ENCODE results near the gene NFIC. TPM values are rescaled to one million over a fixed set of nuclear protein-coding genes. Genes with fewer than 3 reads are reported as not detected.

Gene NFIC
- total and polyA plus RNA-seq, 2 of the 4 experiments (the other 2 are of a cell fraction) = 21.9 to 32.1 TPM

DNA sequence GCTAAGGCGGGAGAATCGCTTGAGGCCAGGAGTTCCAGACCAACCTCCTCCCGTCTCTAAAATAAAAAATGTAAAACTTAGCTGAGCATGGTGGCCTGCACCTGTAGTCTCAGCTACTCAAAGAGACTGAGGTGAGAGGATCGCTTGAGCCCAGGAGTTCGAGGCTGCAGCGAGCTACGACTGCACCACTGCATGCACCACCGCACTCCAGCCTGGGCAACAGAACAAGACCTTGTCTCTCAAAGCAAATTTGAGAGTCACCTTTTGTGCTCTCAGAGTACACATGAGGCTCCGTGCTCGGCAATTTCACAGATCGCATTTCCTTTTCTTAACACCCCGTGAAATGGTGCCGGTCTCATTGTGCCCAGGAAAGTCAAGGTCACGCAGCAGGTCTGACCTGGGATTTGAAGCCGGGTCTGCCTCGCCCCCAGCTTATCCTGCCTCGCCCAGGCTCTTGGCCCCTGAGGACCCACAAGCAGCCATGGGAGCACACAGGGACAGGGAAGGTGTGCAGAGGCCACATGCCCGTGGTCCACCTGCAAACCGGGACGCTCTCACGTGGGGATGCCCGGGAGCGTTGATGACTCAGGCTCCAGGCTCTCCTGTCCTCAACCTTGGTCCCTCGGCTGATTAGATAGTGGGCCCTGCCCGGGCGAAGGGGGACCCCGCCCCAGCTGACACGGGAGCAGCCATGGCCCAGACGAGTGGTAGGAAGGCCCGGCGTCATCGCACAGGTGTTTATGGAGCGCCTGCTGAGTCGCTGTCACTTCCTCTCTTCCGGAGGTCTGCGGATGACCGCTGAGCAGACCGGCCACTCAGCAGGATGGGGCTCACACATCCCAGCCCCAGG is 115.1 kb downstream of the NFIC start:
- intact Hi-C loops (cut with micrococcal nuclease) = no loop called here
- no peaks in the 10 kb centered on the region; the same call in 1 of the 2 replicates for H3K9me3 ChIP-seq (ENCODE audit: control insufficient read depth, insufficient read depth, low read length)
- H3K56ac ChIP-seq (ENCODE audit: extremely low read depth, insufficient read depth, low read length) = no peak overlapping the region
- 53% methylated on average over 26 of the region's 38 CpGs; no CpG with 5 or more reads in 1 of the 2 experiments for WGBS, 2 experiments (ENCODE audit: extremely low coverage in 2 of 2, insufficient read length in 1 of 2)
- H3K9me1 ChIP-seq (ENCODE audit: insufficient read depth, low read length) = no peaks in the 10 kb centered on the region
- DNase-seq (no peak), ATAC-seq (ENCODE audit: low read depth) (no peak)
- no peak overlapping the region for H3K9ac ChIP-seq (ENCODE audit: low read depth, low read length)
- no peak overlapping the region for H4K8ac ChIP-seq (ENCODE audit: low read depth in 2 of 2, low read length in 2 of 2)
- no peak overlapping the region for H2BK5ac ChIP-seq (ENCODE audit: low read depth, low read length, poor library complexity, severe bottlenecking)
- H3K79me1 ChIP-seq (ENCODE audit: low read depth in 1 of 2, low read length in 2 of 2) = no peaks in the 10 kb centered on the region
- in situ Hi-C loops (cut with MboI; ENCODE audit: low sequenced_read_pairs) = loop anchor here (25.0 kb wide), 1 partner anchor 519 kb away; no protein-coding TSS in a partner anchor
- no peak overlapping the region for H3K27ac ChIP-seq (ENCODE audit: insufficient read depth, low read length)
- no peak overlapping the region for H3K4me3 ChIP-seq (ENCODE audit: insufficient read depth, low read depth, low read length)
- H3K23ac ChIP-seq (ENCODE audit: low read depth, low read length) = no peak overlapping the region
- H4K20me1 ChIP-seq (ENCODE audit: insufficient read depth, low read length) = no peaks in the 10 kb centered on the region
- no peak overlapping the region for H3K14ac ChIP-seq (replicated peaks; ENCODE audit: low read depth, low read length)
- CTCF ChIA-PET = interaction anchor here (1.7 kb wide), 1 partner anchor 177 kb away, joined by 5 read pairs; no protein-coding TSS in a partner anchor
- no peak overlapping the region for H3K18ac ChIP-seq (ENCODE audit: low read depth, low read length)
- no peak overlapping the region for H2AK9ac ChIP-seq (replicated peaks; ENCODE audit: low read depth, low read length, poor library complexity)
- dilution Hi-C loops (cut with HindIII; ENCODE audit: low sequenced_read_pairs, unreplicated experiment) = no loop called here
- no peak overlapping the region for H4K5ac ChIP-seq (ENCODE audit: low read depth, low read length)
- no peak overlapping the region for H3K4me2 ChIP-seq (ENCODE audit: low read depth, low read length)
- no peak overlapping the region for H2AK5ac ChIP-seq (ENCODE audit: low read depth, low read length)
- no peak overlapping the region for H2AFZ ChIP-seq (replicated peaks; ENCODE audit: low read length, poor library complexity)
- H2BK15ac ChIP-seq (ENCODE audit: low read depth, low read length) = no peak overlapping the region
- no peaks in the 10 kb centered on the region for H3K36me3 ChIP-seq (ENCODE audit: control insufficient read depth, insufficient read depth, low read length)
- H3K4ac ChIP-seq (ENCODE audit: low read depth, low read length) = no peak overlapping the region
- no TSS peak for BruUV-seq (replicated peaks)
- H4K91ac ChIP-seq (ENCODE audit: insufficient read depth, low read depth, low read length) = no peak overlapping the region
- no peak overlapping the region for H2BK120ac ChIP-seq (ENCODE audit: low read depth, low read length)
- no peaks in the 10 kb centered on the region for H3K4me1 ChIP-seq (ENCODE audit: control insufficient read depth, insufficient read depth, low read length)
- TF ChIP-seq SMC3 (IDR thresholded peaks at IDR 0.05; ENCODE audit: low read depth, low read length) (no peak), NFE2L2 (IDR thresholded peaks at IDR 0.05; ENCODE audit: low read depth, low read length) (no peak), POLR2A (IDR thresholded peaks at IDR 0.05; ENCODE audit: low read depth, low read length) (no peak), CEBPB (IDR thresholded peaks at IDR 0.05; ENCODE audit: low read depth, low read length) (no peak), RCOR1 (IDR thresholded peaks at IDR 0.05; ENCODE audit: insufficient replicate concordance, low read length) (no peak)
- TF ChIP-seq, protein P1, sequence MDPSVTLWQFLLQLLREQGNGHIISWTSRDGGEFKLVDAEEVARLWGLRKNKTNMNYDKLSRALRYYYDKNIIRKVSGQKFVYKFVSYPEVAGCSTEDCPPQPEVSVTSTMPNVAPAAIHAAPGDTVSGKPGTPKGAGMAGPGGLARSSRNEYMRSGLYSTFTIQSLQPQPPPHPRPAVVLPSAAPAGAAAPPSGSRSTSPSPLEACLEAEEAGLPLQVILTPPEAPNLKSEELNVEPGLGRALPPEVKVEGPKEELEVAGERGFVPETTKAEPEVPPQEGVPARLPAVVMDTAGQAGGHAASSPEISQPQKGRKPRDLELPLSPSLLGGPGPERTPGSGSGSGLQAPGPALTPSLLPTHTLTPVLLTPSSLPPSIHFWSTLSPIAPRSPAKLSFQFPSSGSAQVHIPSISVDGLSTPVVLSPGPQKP (IDR thresholded peaks at IDR 0.05; ENCODE audit: borderline replicate concordance, low read depth, low read length) = no peak
- peaks cover 34% of the 10 kb centered on the region for H3K27me3 ChIP-seq (ENCODE audit: control insufficient read depth, insufficient read depth, low read length)
- POLR2A ChIA-PET (ENCODE audit: unreplicated experiment) = no interaction called here
- no peak overlapping the region for H2BK20ac ChIP-seq (ENCODE audit: low read depth, low read length)
